HCT116 (cell line): ENCODE data around the gene TULP4.

ENCODE experiments used
- CEBPB ChIP-seq: IDR thresholded peaks from 2 replicates; pipeline ENCODE4 v1.6.1; 2012; ENCODE audit warnings: low read depth
- EGR1 ChIP-seq: IDR thresholded peaks from 2 replicates; pipeline ENCODE4 v1.6.1; 2012; ENCODE audit warnings: low read depth
- EZH2 ChIP-seq: fragments of 200-600 bp; sonication (generic); IDR thresholded peaks from 2 replicates; pipeline ENCODE4 v1.6.1; 2017; ENCODE audit warnings: antibody characterized with exemption, mixed run types
- EZH2phosphoT487 ChIP-seq: fragments of 200-600 bp; IDR thresholded peaks from 2 replicates; pipeline ENCODE4 v1.6.1; 2018; ENCODE audit warnings: antibody characterized with exemption, borderline replicate concordance
- POLR2A ChIP-seq: IDR thresholded peaks from 2 replicates; pipeline ENCODE4 v1.7.0; 2011; ENCODE audit warnings: borderline replicate concordance; ENCODE audit not compliant: insufficient read depth, insufficient read length; ENCODE audit errors: extremely low read depth
- POLR2AphosphoS5 ChIP-seq: IDR thresholded peaks from 2 replicates; pipeline ENCODE4 v1.6.1; 2011; ENCODE audit warnings: mild to moderate bottlenecking, low read depth, low read length, moderate library complexity
- SIN3A ChIP-seq: IDR thresholded peaks from 2 replicates; pipeline ENCODE4 v1.6.1; 2012; ENCODE audit warnings: low read depth
- SP1 ChIP-seq: IDR thresholded peaks from 2 replicates; pipeline ENCODE4 v1.6.1; 2012; ENCODE audit warnings: low read depth
- YY1 ChIP-seq: IDR thresholded peaks from 2 replicates; pipeline ENCODE4 v1.6.1; 2011; ENCODE audit warnings: low read length, low read depth, moderate library complexity, mild to moderate bottlenecking; ENCODE audit not compliant: insufficient replicate concordance; ENCODE audit errors: extremely low read depth
- ZFX ChIP-seq: fragments of 450-650 bp; IDR thresholded peaks from 2 replicates; pipeline ENCODE4 v1.6.1; 2017
- ZNF274 ChIP-seq: fragments of 200-500 bp; sonication (Bioruptor generic); IDR thresholded peaks from 2 replicates; pipeline ENCODE4 v1.6.1; 2014; ENCODE audit warnings: mild to moderate bottlenecking, low read depth, low read length, inconsistent platforms
- TF ChIP-seq, protein P1 (sequence below), 3 experiments: fragments of 200-600 bp in 1 of 3; sonication (generic) in 1 of 3; IDR thresholded peaks in 2 of 3; conservative IDR thresholded peaks in 1 of 3; 2 replicates each; pipeline ENCODE4 v1.5.1; 2012 to 2017; ENCODE audit warnings: low read depth in 2 of 3, low read length in 2 of 3, antibody characterized with exemption in 1 of 3, borderline replicate concordance in 1 of 3, control low read depth in 1 of 3, mild to moderate bottlenecking in 1 of 3, mixed read lengths in 1 of 3, mixed run types in 1 of 3, moderate library complexity in 1 of 3; ENCODE audit not compliant: insufficient read depth in 1 of 3
- TF ChIP-seq, protein P2 (sequence below): IDR thresholded peaks from 2 replicates; pipeline ENCODE4 v1.6.1; 2012; ENCODE audit warnings: low read depth
- TF ChIP-seq, protein P3 (sequence below): IDR thresholded peaks from 2 replicates; pipeline ENCODE4 v1.6.1; 2012

GRCh38 chr6:158460602-158461169, 148.4 kb downstream of the TULP4 start:
- TF ChIP-seq ZFX (no peak), EZH2 (no peak), SIN3A (no peak), POLR2A (no peak), POLR2AphosphoS5 (no peak), SP1 (no peak), EGR1 (no peak), CEBPB (no peak), YY1 (no peak), EZH2phosphoT487 (no peak), ZNF274 (no peak)
- TF ChIP-seq, protein P1, sequence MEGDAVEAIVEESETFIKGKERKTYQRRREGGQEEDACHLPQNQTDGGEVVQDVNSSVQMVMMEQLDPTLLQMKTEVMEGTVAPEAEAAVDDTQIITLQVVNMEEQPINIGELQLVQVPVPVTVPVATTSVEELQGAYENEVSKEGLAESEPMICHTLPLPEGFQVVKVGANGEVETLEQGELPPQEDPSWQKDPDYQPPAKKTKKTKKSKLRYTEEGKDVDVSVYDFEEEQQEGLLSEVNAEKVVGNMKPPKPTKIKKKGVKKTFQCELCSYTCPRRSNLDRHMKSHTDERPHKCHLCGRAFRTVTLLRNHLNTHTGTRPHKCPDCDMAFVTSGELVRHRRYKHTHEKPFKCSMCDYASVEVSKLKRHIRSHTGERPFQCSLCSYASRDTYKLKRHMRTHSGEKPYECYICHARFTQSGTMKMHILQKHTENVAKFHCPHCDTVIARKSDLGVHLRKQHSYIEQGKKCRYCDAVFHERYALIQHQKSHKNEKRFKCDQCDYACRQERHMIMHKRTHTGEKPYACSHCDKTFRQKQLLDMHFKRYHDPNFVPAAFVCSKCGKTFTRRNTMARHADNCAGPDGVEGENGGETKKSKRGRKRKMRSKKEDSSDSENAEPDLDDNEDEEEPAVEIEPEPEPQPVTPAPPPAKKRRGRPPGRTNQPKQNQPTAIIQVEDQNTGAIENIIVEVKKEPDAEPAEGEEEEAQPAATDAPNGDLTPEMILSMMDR (IDR thresholded peaks at IDR 0.05 in 2 of 3, conservative IDR thresholded peaks at IDR 0.05 in 1 of 3; ENCODE audit: borderline replicate concordance in 1 of 3, insufficient read depth in 1 of 3, low read depth in 2 of 3, low read length in 2 of 3), result no peak
- TF ChIP-seq, protein P2, sequence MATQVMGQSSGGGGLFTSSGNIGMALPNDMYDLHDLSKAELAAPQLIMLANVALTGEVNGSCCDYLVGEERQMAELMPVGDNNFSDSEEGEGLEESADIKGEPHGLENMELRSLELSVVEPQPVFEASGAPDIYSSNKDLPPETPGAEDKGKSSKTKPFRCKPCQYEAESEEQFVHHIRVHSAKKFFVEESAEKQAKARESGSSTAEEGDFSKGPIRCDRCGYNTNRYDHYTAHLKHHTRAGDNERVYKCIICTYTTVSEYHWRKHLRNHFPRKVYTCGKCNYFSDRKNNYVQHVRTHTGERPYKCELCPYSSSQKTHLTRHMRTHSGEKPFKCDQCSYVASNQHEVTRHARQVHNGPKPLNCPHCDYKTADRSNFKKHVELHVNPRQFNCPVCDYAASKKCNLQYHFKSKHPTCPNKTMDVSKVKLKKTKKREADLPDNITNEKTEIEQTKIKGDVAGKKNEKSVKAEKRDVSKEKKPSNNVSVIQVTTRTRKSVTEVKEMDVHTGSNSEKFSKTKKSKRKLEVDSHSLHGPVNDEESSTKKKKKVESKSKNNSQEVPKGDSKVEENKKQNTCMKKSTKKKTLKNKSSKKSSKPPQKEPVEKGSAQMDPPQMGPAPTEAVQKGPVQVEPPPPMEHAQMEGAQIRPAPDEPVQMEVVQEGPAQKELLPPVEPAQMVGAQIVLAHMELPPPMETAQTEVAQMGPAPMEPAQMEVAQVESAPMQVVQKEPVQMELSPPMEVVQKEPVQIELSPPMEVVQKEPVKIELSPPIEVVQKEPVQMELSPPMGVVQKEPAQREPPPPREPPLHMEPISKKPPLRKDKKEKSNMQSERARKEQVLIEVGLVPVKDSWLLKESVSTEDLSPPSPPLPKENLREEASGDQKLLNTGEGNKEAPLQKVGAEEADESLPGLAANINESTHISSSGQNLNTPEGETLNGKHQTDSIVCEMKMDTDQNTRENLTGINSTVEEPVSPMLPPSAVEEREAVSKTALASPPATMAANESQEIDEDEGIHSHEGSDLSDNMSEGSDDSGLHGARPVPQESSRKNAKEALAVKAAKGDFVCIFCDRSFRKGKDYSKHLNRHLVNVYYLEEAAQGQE, result no peak
- TF ChIP-seq, protein P3, sequence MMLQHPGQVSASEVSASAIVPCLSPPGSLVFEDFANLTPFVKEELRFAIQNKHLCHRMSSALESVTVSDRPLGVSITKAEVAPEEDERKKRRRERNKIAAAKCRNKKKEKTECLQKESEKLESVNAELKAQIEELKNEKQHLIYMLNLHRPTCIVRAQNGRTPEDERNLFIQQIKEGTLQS, result no peak
